GM23338 (cell line): ENCODE data around the gene MYOF. TPM values are rescaled to one million over a fixed set of nuclear protein-coding genes. Genes with fewer than 3 reads are reported as not detected.

Experiments
- ATAC-seq: fragments of 200-7000 bp; cut with Tn5 transposase; 3 replicates; pipeline ENCODE4 v1.9.1; 2020
- DNase-seq: peaks from one replicate; pipeline ENCODE4 v3.0.0-alpha.2; 2015; ENCODE audit warnings: low spot score
- H2AFZ ChIP-seq: fragments of 200-600 bp; sonication (generic); 2 replicates; pipeline ENCODE4 v1.8.0; 2016; ENCODE audit warnings: antibody characterized with exemption, mild to moderate bottlenecking, moderate library complexity
- H3F3A ChIP-seq: fragments of 200-600 bp; sonication (generic); replicated peaks from 2 replicates; pipeline ENCODE4 v1.8.0; 2017; ENCODE audit warnings: antibody characterized with exemption, mixed run types, low read depth
- H3K27ac ChIP-seq: fragments of 200-600 bp; sonication (generic); 2 replicates; pipeline ENCODE4 v1.6.1; 2016; ENCODE audit warnings: low read depth
- H3K27me3 ChIP-seq: fragments of 200-600 bp; sonication (generic); 2 replicates; pipeline ENCODE4 v1.8.0; 2016; ENCODE audit warnings: mild to moderate bottlenecking, mixed run types, moderate library complexity; ENCODE audit not compliant: insufficient read depth
- H3K36me3 ChIP-seq: fragments of 200-600 bp; sonication (generic); 2 replicates; pipeline ENCODE4 v1.8.0; 2016; ENCODE audit warnings: mild to moderate bottlenecking; ENCODE audit not compliant: insufficient read depth
- H3K4me1 ChIP-seq: fragments of 200-600 bp; sonication (generic); 2 replicates; pipeline ENCODE4 v1.8.0; 2016; ENCODE audit warnings: mild to moderate bottlenecking, moderate library complexity; ENCODE audit not compliant: insufficient read depth
- H3K4me2 ChIP-seq: fragments of 200-600 bp; sonication (generic); 2 replicates; pipeline ENCODE4 v1.7.1; 2017; ENCODE audit warnings: mixed run types
- H3K4me3 ChIP-seq: fragments of 200-600 bp; sonication (generic); 2 replicates; pipeline ENCODE4 v1.6.1; 2016; ENCODE audit warnings: mixed run types
- H3K79me2 ChIP-seq: fragments of 200-600 bp; sonication (generic); replicated peaks from 2 replicates; pipeline ENCODE4 v1.8.0; 2017; ENCODE audit warnings: mild to moderate bottlenecking; ENCODE audit not compliant: insufficient read depth
- H3K9me2 ChIP-seq: fragments of 200-600 bp; sonication (generic); 2 replicates; pipeline ENCODE4 v1.8.0; 2017; ENCODE audit not compliant: insufficient read depth
- H4K20me1 ChIP-seq: fragments of 200-600 bp; sonication (generic); replicated peaks from 2 replicates; pipeline ENCODE4 v1.8.0; 2017; ENCODE audit warnings: mild to moderate bottlenecking; ENCODE audit not compliant: insufficient read depth
- H3K27ac Mint-ChIP-seq: 2 replicates; pipeline ENCODE4 v1.8.0; 2020; ENCODE audit warnings: inconsistent platforms, mild to moderate bottlenecking, moderate library complexity, mixed read lengths
- H3K27me3 Mint-ChIP-seq: 3 replicates; pipeline ENCODE4 v1.8.0; 2022; ENCODE audit warnings: low read depth, mild to moderate bottlenecking, moderate library complexity, mixed read lengths, inconsistent platforms; ENCODE audit not compliant: insufficient read depth, poor library complexity
- H3K36me3 Mint-ChIP-seq: 3 replicates; pipeline ENCODE4 v1.8.0; 2021; ENCODE audit warnings: low read depth, mild to moderate bottlenecking, inconsistent platforms, moderate library complexity, mixed read lengths
- H3K4me1 Mint-ChIP-seq: 3 replicates; pipeline ENCODE4 v1.8.0; 2020; ENCODE audit warnings: mild to moderate bottlenecking, inconsistent platforms, mixed read lengths
- H3K4me3 Mint-ChIP-seq: 3 replicates; pipeline ENCODE4 v1.8.0; 2021; ENCODE audit warnings: moderate library complexity, mild to moderate bottlenecking, inconsistent platforms, mixed read lengths
- H3K9me3 Mint-ChIP-seq: 3 replicates; pipeline ENCODE4 v1.8.0; 2020; ENCODE audit warnings: moderate library complexity, mild to moderate bottlenecking, inconsistent platforms, mixed read lengths
- CREB1 ChIP-seq: fragments of 250-450 bp; sonication (Bioruptor Pico); IDR thresholded peaks from 2 replicates; pipeline ENCODE4 v1.5.0; 2020; ENCODE audit warnings: low read depth, mild to moderate bottlenecking, moderate library complexity
- EZH2 ChIP-seq: fragments of 200-600 bp; sonication (generic); IDR thresholded peaks from one replicate; pipeline ENCODE4 v1.8.0; 2017; ENCODE audit warnings: antibody characterized with exemption, mild to moderate bottlenecking, low read depth; ENCODE audit not compliant: unreplicated experiment
- EZH2phosphoT487 ChIP-seq: fragments of 200-600 bp; sonication (generic); IDR thresholded peaks from one replicate; pipeline ENCODE4 v1.8.1; 2018; ENCODE audit warnings: antibody characterized with exemption; ENCODE audit not compliant: unreplicated experiment
- JUNB ChIP-seq: IDR thresholded peaks from one replicate; pipeline ENCODE4 v1.6.1; 2016; ENCODE audit warnings: antibody characterized with exemption; ENCODE audit not compliant: unreplicated experiment
- NANOG ChIP-seq: IDR thresholded peaks from 2 replicates; pipeline ENCODE4 v1.6.1; 2016; ENCODE audit warnings: antibody characterized with exemption, borderline replicate concordance
- POLR2AphosphoS5 ChIP-seq: IDR thresholded peaks from 2 replicates; pipeline ENCODE4 v1.6.1; 2016; ENCODE audit warnings: antibody characterized with exemption, low read depth
- STAT1 ChIP-seq: IDR thresholded peaks from one replicate; pipeline ENCODE4 v1.6.1; 2016; ENCODE audit warnings: antibody characterized with exemption; ENCODE audit not compliant: unreplicated experiment
- ZNF114 ChIP-seq: fragments of 250-450 bp; sonication (Bioruptor Pico); IDR thresholded peaks from 2 replicates; pipeline ENCODE4 v1.5.0; 2020; ENCODE audit warnings: mild to moderate bottlenecking, moderate library complexity
- ZNF331 ChIP-seq: fragments of 250-450 bp; sonication (Bioruptor Pico); IDR thresholded peaks from 2 replicates; pipeline ENCODE4 v1.5.0; 2020; ENCODE audit warnings: low read depth, mild to moderate bottlenecking, moderate library complexity
- polyA plus RNA-seq: library from polyadenylated mRNA; unstranded; fragments of >200 nt; fragmentation: Nextera tagmentation; extraction: Ambion mirVana; gene quantifications from 2 replicates; pipeline ENCODE4 v1.2.1, GENCODE V29; 2016
- total RNA-seq: library from RNA; depleted of rRNA; stranded (reverse); fragments of >200 nt; shearing (Covaris generic); gene quantifications from 2 replicates; pipeline ENCODE4 v1.2.3, GENCODE V29; 2014
- TF ChIP-seq, protein P1 (sequence below): IDR thresholded peaks from 2 replicates; pipeline ENCODE4 v1.6.1; 2016; ENCODE audit warnings: antibody characterized with exemption
- TF ChIP-seq, protein P2 (sequence below): fragments of 250-450 bp; sonication (Bioruptor Pico); IDR thresholded peaks from 2 replicates; pipeline ENCODE4 v1.5.0; 2020; ENCODE audit warnings: mild to moderate bottlenecking, moderate library complexity
- TF ChIP-seq, protein P3 (sequence below): IDR thresholded peaks from one replicate; pipeline ENCODE4 v1.6.1; 2018; ENCODE audit warnings: antibody characterized with exemption; ENCODE audit not compliant: unreplicated experiment
- TF ChIP-seq, protein P4 (sequence below), 2 experiments: fragments of 200-600 bp in 1 of 2; sonication (generic) in 1 of 2; conservative IDR thresholded peaks; 2 replicates each; pipeline versions ENCODE4 v1.5.1 to v1.6.1; 2016 to 2017; ENCODE audit warnings: antibody characterized with exemption in 2 of 2, low read depth in 2 of 2, mild to moderate bottlenecking in 2 of 2, moderate library complexity in 1 of 2

The MYOF gene
- total and polyA plus RNA-seq, 2 experiments from 2014 or later, result 0.82 to 1.4 TPM

DNA sequence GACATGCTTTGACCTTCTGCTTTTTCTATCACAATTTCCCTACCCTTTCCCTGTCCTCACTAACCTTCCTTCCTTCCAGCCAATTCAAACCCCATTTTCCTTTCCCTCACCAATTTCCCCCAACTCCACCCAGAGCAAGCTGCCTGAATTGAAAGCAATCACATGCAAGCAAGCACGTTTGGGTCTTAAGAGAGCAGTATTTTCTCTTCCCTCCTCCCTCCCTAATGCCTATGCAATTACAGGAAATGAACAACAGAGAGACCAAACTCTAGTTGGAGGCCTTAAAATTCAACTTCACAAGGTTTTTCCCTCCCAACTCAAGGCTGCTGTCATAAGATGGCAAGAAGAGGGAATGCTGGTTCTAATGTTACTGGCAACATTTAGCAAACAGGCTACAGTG, 117.2 kb downstream of the MYOF start:
- ATAC-seq (no peak), DNase-seq (no peak)
- Histone ChIP-seq H3K79me2 (no peaks in the 10 kb centered on the region), H3K27me3 (no peaks in the 10 kb centered on the region), H3K27ac (no peak overlapping the region), H3K4me2 (no peak overlapping the region), H3K36me3 (no peaks in the 10 kb centered on the region), H3F3A (no peaks in the 10 kb centered on the region), H3K9me2 (0 out of 2 replicates have a peak, but pooled peaks cover 8% of the 10 kb centered on the region), H2AFZ (peak overlapping the region; percentile 43), H3K4me3 (no peak overlapping the region), H3K4me1 (peaks cover 8% of the 10 kb centered on the region), H4K20me1 (no peaks in the 10 kb centered on the region)
- Mint-ChIP-seq H3K4me1 (peaks cover 10% of the 10 kb centered on the region), H3K27me3 (no peaks in the 10 kb centered on the region), H3K4me3 (no peak overlapping the region), H3K27ac (no peak overlapping the region), H3K36me3 (no peaks in the 10 kb centered on the region), H3K9me3 (no peaks in the 10 kb centered on the region; the same call in 2 of the 3 replicates)
- TF ChIP-seq ZNF114 (CRISPR knock-in tag), result no peak
- TF ChIP-seq EZH2phosphoT487, result no peak
- TF ChIP-seq POLR2AphosphoS5, result no peak
- TF ChIP-seq, protein P1, sequence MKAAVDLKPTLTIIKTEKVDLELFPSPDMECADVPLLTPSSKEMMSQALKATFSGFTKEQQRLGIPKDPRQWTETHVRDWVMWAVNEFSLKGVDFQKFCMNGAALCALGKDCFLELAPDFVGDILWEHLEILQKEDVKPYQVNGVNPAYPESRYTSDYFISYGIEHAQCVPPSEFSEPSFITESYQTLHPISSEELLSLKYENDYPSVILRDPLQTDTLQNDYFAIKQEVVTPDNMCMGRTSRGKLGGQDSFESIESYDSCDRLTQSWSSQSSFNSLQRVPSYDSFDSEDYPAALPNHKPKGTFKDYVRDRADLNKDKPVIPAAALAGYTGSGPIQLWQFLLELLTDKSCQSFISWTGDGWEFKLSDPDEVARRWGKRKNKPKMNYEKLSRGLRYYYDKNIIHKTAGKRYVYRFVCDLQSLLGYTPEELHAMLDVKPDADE, result no peak
- TF ChIP-seq STAT1, result no peak
- TF ChIP-seq, protein P2, sequence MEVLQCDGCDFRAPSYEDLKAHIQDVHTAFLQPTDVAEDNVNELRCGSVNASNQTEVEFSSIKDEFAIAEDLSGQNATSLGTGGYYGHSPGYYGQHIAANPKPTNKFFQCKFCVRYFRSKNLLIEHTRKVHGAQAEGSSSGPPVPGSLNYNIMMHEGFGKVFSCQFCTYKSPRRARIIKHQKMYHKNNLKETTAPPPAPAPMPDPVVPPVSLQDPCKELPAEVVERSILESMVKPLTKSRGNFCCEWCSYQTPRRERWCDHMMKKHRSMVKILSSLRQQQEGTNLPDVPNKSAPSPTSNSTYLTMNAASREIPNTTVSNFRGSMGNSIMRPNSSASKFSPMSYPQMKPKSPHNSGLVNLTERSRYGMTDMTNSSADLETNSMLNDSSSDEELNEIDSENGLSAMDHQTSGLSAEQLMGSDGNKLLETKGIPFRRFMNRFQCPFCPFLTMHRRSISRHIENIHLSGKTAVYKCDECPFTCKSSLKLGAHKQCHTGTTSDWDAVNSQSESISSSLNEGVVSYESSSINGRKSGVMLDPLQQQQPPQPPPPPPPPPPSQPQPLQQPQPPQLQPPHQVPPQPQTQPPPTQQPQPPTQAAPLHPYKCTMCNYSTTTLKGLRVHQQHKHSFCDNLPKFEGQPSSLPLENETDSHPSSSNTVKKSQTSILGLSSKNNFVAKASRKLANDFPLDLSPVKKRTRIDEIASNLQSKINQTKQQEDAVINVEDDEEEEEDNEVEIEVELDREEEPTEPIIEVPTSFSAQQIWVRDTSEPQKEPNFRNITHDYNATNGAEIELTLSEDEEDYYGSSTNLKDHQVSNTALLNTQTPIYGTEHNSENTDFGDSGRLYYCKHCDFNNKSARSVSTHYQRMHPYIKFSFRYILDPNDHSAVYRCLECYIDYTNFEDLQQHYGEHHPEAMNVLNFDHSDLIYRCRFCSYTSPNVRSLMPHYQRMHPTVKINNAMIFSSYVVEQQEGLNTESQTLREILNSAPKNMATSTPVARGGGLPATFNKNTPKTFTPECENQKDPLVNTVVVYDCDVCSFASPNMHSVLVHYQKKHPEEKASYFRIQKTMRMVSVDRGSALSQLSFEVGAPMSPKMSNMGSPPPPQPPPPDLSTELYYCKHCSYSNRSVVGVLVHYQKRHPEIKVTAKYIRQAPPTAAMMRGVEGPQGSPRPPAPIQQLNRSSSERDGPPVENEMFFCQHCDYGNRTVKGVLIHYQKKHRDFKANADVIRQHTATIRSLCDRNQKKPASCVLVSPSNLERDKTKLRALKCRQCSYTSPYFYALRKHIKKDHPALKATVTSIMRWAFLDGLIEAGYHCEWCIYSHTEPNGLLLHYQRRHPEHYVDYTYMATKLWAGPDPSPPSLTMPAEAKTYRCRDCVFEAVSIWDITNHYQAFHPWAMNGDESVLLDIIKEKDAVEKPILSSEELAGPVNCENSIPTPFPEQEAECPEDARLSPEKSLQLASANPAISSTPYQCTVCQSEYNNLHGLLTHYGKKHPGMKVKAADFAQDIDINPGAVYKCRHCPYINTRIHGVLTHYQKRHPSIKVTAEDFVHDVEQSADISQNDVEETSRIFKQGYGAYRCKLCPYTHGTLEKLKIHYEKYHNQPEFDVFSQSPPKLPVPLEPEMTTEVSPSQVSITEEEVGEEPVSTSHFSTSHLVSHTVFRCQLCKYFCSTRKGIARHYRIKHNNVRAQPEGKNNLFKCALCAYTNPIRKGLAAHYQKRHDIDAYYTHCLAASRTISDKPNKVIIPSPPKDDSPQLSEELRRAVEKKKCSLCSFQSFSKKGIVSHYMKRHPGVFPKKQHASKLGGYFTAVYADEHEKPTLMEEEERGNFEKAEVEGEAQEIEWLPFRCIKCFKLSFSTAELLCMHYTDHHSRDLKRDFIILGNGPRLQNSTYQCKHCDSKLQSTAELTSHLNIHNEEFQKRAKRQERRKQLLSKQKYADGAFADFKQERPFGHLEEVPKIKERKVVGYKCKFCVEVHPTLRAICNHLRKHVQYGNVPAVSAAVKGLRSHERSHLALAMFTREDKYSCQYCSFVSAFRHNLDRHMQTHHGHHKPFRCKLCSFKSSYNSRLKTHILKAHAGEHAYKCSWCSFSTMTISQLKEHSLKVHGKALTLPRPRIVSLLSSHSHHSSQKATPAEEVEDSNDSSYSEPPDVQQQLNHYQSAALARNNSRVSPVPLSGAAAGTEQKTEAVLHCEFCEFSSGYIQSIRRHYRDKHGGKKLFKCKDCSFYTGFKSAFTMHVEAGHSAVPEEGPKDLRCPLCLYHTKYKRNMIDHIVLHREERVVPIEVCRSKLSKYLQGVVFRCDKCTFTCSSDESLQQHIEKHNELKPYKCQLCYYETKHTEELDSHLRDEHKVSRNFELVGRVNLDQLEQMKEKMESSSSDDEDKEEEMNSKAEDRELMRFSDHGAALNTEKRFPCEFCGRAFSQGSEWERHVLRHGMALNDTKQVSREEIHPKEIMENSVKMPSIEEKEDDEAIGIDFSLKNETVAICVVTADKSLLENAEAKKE (CRISPR knock-in tag), result no peak
- no peak for TF ChIP-seq NANOG
- TF ChIP-seq ZNF331, result no peak
- TF ChIP-seq, protein P3, sequence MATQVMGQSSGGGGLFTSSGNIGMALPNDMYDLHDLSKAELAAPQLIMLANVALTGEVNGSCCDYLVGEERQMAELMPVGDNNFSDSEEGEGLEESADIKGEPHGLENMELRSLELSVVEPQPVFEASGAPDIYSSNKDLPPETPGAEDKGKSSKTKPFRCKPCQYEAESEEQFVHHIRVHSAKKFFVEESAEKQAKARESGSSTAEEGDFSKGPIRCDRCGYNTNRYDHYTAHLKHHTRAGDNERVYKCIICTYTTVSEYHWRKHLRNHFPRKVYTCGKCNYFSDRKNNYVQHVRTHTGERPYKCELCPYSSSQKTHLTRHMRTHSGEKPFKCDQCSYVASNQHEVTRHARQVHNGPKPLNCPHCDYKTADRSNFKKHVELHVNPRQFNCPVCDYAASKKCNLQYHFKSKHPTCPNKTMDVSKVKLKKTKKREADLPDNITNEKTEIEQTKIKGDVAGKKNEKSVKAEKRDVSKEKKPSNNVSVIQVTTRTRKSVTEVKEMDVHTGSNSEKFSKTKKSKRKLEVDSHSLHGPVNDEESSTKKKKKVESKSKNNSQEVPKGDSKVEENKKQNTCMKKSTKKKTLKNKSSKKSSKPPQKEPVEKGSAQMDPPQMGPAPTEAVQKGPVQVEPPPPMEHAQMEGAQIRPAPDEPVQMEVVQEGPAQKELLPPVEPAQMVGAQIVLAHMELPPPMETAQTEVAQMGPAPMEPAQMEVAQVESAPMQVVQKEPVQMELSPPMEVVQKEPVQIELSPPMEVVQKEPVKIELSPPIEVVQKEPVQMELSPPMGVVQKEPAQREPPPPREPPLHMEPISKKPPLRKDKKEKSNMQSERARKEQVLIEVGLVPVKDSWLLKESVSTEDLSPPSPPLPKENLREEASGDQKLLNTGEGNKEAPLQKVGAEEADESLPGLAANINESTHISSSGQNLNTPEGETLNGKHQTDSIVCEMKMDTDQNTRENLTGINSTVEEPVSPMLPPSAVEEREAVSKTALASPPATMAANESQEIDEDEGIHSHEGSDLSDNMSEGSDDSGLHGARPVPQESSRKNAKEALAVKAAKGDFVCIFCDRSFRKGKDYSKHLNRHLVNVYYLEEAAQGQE, result no peak
- no peak for TF ChIP-seq JUNB
- TF ChIP-seq CREB1 (CRISPR knock-in tag), result no peak
- no peak for TF ChIP-seq EZH2
- TF ChIP-seq, protein P4, sequence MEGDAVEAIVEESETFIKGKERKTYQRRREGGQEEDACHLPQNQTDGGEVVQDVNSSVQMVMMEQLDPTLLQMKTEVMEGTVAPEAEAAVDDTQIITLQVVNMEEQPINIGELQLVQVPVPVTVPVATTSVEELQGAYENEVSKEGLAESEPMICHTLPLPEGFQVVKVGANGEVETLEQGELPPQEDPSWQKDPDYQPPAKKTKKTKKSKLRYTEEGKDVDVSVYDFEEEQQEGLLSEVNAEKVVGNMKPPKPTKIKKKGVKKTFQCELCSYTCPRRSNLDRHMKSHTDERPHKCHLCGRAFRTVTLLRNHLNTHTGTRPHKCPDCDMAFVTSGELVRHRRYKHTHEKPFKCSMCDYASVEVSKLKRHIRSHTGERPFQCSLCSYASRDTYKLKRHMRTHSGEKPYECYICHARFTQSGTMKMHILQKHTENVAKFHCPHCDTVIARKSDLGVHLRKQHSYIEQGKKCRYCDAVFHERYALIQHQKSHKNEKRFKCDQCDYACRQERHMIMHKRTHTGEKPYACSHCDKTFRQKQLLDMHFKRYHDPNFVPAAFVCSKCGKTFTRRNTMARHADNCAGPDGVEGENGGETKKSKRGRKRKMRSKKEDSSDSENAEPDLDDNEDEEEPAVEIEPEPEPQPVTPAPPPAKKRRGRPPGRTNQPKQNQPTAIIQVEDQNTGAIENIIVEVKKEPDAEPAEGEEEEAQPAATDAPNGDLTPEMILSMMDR (conservative IDR thresholded peaks at IDR 0.05; ENCODE audit: low read depth in 2 of 2), result no peak
